ENCODE results near the gene LASP1. TPM values are rescaled to one million over a fixed set of nuclear protein-coding genes. Genes with fewer than 3 reads are reported as not detected.

The LASP1 gene
- total RNA-seq, 1 donor from 2014 or later = 69.0 TPM

DNA sequence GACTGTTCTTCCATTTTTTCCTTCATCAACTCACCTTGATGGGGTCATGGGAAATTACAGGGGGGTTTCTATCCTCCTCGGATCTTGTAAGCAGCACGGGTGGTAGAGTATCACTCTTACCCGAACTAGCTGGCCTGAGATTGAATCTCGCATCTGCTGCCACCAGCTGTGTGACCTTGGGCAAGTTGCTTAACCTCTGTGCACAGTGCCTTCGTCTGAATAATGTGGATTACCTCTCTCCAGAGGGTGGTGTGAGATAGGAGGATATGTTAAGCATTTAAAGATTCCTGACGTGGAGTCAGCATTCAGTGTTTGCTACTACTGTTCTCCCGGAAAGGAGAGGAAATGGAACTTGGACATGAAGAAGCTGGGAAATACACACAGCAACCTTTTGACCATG, 24.4 kb downstream of the LASP1 start:
- TF ChIP-seq, protein P1, sequence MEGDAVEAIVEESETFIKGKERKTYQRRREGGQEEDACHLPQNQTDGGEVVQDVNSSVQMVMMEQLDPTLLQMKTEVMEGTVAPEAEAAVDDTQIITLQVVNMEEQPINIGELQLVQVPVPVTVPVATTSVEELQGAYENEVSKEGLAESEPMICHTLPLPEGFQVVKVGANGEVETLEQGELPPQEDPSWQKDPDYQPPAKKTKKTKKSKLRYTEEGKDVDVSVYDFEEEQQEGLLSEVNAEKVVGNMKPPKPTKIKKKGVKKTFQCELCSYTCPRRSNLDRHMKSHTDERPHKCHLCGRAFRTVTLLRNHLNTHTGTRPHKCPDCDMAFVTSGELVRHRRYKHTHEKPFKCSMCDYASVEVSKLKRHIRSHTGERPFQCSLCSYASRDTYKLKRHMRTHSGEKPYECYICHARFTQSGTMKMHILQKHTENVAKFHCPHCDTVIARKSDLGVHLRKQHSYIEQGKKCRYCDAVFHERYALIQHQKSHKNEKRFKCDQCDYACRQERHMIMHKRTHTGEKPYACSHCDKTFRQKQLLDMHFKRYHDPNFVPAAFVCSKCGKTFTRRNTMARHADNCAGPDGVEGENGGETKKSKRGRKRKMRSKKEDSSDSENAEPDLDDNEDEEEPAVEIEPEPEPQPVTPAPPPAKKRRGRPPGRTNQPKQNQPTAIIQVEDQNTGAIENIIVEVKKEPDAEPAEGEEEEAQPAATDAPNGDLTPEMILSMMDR (IDR thresholded peaks at IDR 0.05) = no peak
- no peak for TF ChIP-seq POLR2A (IDR thresholded peaks at IDR 0.05)
- TF ChIP-seq POLR2AphosphoS5 (IDR thresholded peaks at IDR 0.05; ENCODE audit: insufficient read depth in 1 of 2, low read depth in 1 of 2) = no peak
- H3K4me3 ChIP-seq = no peak overlapping the region
- H3K9me3 ChIP-seq = no peaks in the 10 kb centered on the region
- H3K27ac ChIP-seq = peak overlapping the region; percentile 53
- no peaks in the 10 kb centered on the region for H3K27me3 ChIP-seq
- peaks cover 0 to 47% of the 10 kb centered on the region in 2 donors for H3K36me3 ChIP-seq
- intact Hi-C loops (cut with DNase I) = no loop called here
- DNase-seq (ENCODE audit: extremely low spot score in 2 of 2) = no peak
- H3K4me1 ChIP-seq = peaks cover 72% of the 10 kb centered on the region

DNA sequence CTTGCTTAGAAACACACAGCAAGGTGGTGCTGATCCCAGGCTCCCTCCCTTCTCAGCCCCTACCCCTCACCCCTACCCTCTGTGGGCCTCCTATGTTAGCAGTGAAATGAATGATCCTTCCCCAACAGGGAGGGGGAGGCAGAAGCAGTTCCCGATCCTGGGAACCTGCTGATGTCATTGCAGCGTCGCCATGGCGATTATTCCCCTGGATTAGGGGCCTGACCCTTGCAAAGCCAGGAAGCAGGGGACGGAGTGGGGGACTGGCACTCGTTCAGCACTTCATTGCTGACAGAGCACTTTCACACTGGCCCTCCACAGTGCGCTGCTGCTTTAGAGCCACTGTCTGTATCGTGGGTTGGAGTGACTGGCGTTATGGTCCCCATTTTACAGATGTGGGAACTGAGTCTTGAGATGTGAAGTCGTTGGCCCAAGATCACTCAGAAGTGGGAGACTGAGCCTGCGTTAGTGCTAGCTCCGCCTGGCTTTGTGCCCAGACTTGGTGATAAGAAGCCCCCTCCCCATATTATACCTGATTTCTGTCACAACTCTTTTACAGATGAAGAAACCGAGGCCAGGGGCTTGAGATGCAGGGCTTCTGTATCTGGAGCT, 26.6 kb downstream of the LASP1 start:
- no peak for DNase-seq (ENCODE audit: extremely low spot score in 2 of 2)
- Histone ChIP-seq H3K4me3 (no peak overlapping the region), H3K36me3 (peaks cover 0 to 37% of the 10 kb centered on the region in 2 donors), H3K4me1 (peaks cover 92% of the 10 kb centered on the region), H3K27me3 (no peaks in the 10 kb centered on the region), H3K9me3 (no peaks in the 10 kb centered on the region), H3K27ac (peak overlapping the region; percentile 7)
- TF ChIP-seq, protein P1 (IDR thresholded peaks at IDR 0.05) = no peak
- no peak for TF ChIP-seq POLR2AphosphoS5 (IDR thresholded peaks at IDR 0.05; ENCODE audit: insufficient read depth in 1 of 2, low read depth in 1 of 2)
- no peak for TF ChIP-seq POLR2A (IDR thresholded peaks at IDR 0.05)
- intact Hi-C loops (cut with DNase I) = no loop called here

DNA sequence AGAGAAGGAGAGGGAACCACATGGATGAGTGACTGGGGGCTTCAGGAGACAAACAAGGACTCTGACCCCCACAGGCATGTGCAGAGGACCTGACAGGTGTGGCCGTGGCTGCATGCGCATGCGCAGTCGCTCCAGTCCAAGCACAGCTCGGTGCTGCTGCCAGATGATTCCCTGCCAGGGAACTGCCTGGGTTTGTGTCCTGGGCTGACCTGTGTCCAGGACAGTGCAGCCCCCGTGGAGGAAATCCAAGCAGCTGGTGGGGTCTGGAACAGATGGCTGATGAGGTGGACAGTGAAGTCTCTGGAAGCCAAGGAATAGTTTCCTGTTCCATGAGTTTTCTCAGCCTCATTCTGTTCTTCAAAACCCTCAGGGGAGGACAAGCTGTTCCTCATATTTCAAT, 27.3 kb downstream of the LASP1 start:
- Histone ChIP-seq H3K4me1 (peaks cover 96% of the 10 kb centered on the region), H3K27ac (peak overlapping the region; percentile 47), H3K4me3 (no peak overlapping the region), H3K27me3 (no peaks in the 10 kb centered on the region), H3K9me3 (no peaks in the 10 kb centered on the region), H3K36me3 (peaks cover 0 to 30% of the 10 kb centered on the region in 2 donors)
- intact Hi-C loops (cut with DNase I) = no loop called here
- no peak for TF ChIP-seq POLR2A (IDR thresholded peaks at IDR 0.05)
- TF ChIP-seq, protein P1 (IDR thresholded peaks at IDR 0.05) = no peak
- no peak for TF ChIP-seq POLR2AphosphoS5 (IDR thresholded peaks at IDR 0.05; ENCODE audit: insufficient read depth in 1 of 2, low read depth in 1 of 2)
- DNase-seq (ENCODE audit: extremely low spot score in 2 of 2) = no peak

DNA sequence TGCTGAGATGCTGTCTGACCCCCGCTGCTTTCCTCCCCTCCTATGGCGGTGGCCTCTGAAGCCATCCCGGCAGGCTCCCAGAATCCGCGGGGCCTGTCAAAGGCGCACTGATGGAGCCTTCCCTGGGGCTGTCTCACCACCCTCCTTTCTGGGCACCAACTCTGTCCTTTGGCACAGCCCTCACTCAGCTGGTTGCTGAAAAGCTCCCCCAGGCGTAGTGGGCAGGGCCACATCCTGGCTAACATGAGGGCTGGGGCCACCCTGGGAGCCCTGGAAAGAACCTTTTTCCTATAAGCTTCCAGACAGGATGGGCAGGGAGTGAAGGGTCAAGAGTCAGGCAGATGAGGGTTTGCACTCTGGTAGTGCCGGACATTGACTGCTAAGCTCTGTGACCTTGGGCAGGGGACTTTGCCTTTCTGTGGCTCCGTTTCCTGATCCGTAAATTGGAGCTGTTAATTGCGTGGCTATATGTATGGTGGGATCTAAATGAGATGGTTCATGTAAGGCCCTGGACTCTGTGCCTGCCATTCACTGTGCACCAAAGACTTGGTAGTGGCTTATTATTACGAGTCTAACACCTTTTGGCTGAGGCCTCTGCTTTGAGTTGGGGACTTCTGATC, 27.9 kb downstream of the LASP1 start:
- Histone ChIP-seq H3K9me3 (no peaks in the 10 kb centered on the region), H3K27me3 (no peaks in the 10 kb centered on the region), H3K36me3 (peaks cover 0 to 25% of the 10 kb centered on the region in 2 donors), H3K4me1 (peaks cover 90% of the 10 kb centered on the region), H3K27ac (peak overlapping the region; percentile 47), H3K4me3 (no peak overlapping the region)
- intact Hi-C loops (cut with DNase I) = no loop called here
- TF ChIP-seq, protein P1 (IDR thresholded peaks at IDR 0.05) = no peak
- no peak for TF ChIP-seq POLR2A (IDR thresholded peaks at IDR 0.05)
- no peak for TF ChIP-seq POLR2AphosphoS5 (IDR thresholded peaks at IDR 0.05; ENCODE audit: insufficient read depth in 1 of 2, low read depth in 1 of 2)
- no peak for DNase-seq (ENCODE audit: extremely low spot score in 2 of 2)

DNA sequence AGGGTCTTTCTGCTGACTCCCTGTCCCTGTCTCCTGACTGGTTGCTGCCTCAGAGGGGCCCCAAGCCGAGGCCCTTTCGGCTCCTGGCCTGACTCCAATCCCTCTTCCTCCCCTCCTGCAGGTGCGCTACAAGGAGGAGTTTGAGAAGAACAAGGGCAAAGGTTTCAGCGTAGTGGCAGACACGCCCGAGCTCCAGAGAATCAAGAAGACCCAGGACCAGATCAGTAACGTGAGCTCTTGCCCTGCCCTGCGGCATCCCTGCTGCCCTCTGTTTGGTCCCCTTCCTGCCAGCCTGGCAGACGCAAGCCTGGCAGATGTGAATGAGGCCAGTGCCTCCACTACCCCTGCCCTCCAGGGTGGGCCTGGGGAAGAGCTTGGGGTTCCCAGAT, 28.4 kb downstream of the LASP1 start:
- peak overlapping the region; percentile 6 for H3K27ac ChIP-seq
- H3K9me3 ChIP-seq = no peaks in the 10 kb centered on the region
- peaks cover 84% of the 10 kb centered on the region for H3K4me1 ChIP-seq
- no peak for TF ChIP-seq POLR2A (IDR thresholded peaks at IDR 0.05)
- TF ChIP-seq, protein P1 (IDR thresholded peaks at IDR 0.05) = no peak
- TF ChIP-seq POLR2AphosphoS5 (IDR thresholded peaks at IDR 0.05; ENCODE audit: insufficient read depth in 1 of 2, low read depth in 1 of 2) = no peak
- H3K4me3 ChIP-seq = no peak overlapping the region
- no peak for DNase-seq (ENCODE audit: extremely low spot score in 2 of 2)
- H3K36me3 ChIP-seq = peaks cover 0 to 20% of the 10 kb centered on the region in 2 donors
- no peaks in the 10 kb centered on the region for H3K27me3 ChIP-seq
- intact Hi-C loops (cut with DNase I) = no loop called here
